Upper lobe of left lung (tissue), 4 donors: ENCODE measurements around the gene FANCD2OS.

ENCODE experiments used
- POLR2A ChIP-seq, 4 donors: fragments of 450-650 bp; IDR thresholded peaks; one replicate each; pipeline ENCODE4 v1.5.1; 2016 to 2017; ENCODE audit warnings: antibody characterized with exemption in 4 of 4, mild to moderate bottlenecking in 2 of 4
- POLR2AphosphoS5 ChIP-seq, 2 donors: sonication (generic); formaldehyde crosslinking; IDR thresholded peaks; one replicate each; pipeline ENCODE4 v1.5.1; 2017; ENCODE audit warnings: antibody characterized with exemption in 2 of 2

DNA sequence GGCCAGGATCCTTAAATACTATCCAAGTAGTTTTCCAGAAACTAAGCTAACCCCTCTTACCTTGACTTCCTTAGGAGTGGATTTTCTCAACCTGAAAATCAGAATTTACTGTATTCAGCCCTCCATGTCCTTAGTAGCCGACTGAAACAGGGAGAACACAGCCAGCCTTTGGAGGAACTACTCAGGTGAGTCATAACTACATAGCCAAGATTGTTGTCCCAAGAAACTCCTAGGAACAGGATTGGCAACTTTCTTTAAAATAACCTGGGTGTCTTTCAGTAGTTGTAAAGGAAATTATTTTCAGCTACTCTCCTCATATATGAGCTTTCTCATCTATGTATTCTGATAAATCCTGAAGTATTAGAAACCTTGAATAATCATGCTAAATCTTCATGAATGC lies 22.3 kb downstream of the FANCD2OS start:
- TF ChIP-seq POLR2A (IDR thresholded peaks at IDR 0.05): no peak
- TF ChIP-seq POLR2AphosphoS5 (IDR thresholded peaks at IDR 0.05): no peak
